ENCODE results near the gene NCAN.

Gene NCAN

GRCh38 chr19:19270749-19271571 is 59.2 kb downstream of the NCAN start:
- Histone ChIP-seq H3K36me3 (ENCODE audit: control insufficient read depth in 1 of 2, insufficient read depth in 2 of 2, low read depth in 1 of 2, low read length in 2 of 2) (peaks cover 10 to 24% of the 10 kb centered on the region in 2 experiments), H3K9me3 (ENCODE audit: control insufficient read depth, low read length) (no peaks in the 10 kb centered on the region), H4K8ac (ENCODE audit: low read length) (no peak overlapping the region), H3K4me1 (ENCODE audit: control insufficient read depth, insufficient read depth, low read depth, low read length) (peaks cover 15% of the 10 kb centered on the region), H4K91ac (ENCODE audit: low read length) (no peak overlapping the region), H2BK120ac (ENCODE audit: low read depth, low read length) (no peak overlapping the region), H3K14ac (ENCODE audit: low read length in 2 of 2) (no peak overlapping the region), H3K4me3 (ENCODE audit: insufficient read depth in 1 of 2, low read depth in 1 of 2, low read length in 2 of 2) (no peak overlapping the region), H3K4me2 (ENCODE audit: low read length, poor library complexity, severe bottlenecking) (no peak overlapping the region), H3K27me3 (ENCODE audit: control insufficient read depth in 1 of 2, insufficient read depth in 1 of 2, low read length in 2 of 2) (peaks cover 12 to 46% of the 10 kb centered on the region in 2 experiments), H3K9ac (ENCODE audit: low read length) (no peak overlapping the region), H3K18ac (ENCODE audit: low read depth in 1 of 2, low read length in 2 of 2) (no peak overlapping the region), H2BK12ac (ENCODE audit: low read length in 2 of 2) (no peak overlapping the region), H3K23ac (ENCODE audit: low read length in 2 of 2) (no peak overlapping the region), H3K4ac (ENCODE audit: low read depth in 1 of 2, low read length in 2 of 2) (no peak overlapping the region), H2AFZ (ENCODE audit: low read depth, low read length) (no peak overlapping the region), H2BK15ac (ENCODE audit: low read depth, poor library complexity, severe bottlenecking) (no peak overlapping the region), H2BK5ac (ENCODE audit: low read depth, low read length, poor library complexity, severe bottlenecking) (no peak overlapping the region), H3K27ac (ENCODE audit: low read length, poor library complexity, severe bottlenecking) (no peak overlapping the region), H2AK5ac (ENCODE audit: low read length, severe bottlenecking) (no peak overlapping the region), H3K79me1 (replicated peaks; ENCODE audit: low read length, poor library complexity, severe bottlenecking) (peaks cover 5% of the 10 kb centered on the region)
- WGBS, result 87% methylated on average over 8 of the region's 8 CpGs
- no peak for DNase-seq

GRCh38 chr19:19271828-19272599 is 60.3 kb downstream of the NCAN start:
- no peak overlapping the region for H3K14ac ChIP-seq (ENCODE audit: low read length in 2 of 2)
- H2BK120ac ChIP-seq (ENCODE audit: low read depth, low read length), result no peak overlapping the region
- H4K91ac ChIP-seq (ENCODE audit: low read length), result peak overlapping the region; percentile 11
- no peak overlapping the region for H2BK5ac ChIP-seq (ENCODE audit: low read depth, low read length, poor library complexity, severe bottlenecking)
- H3K27ac ChIP-seq (ENCODE audit: low read length, poor library complexity, severe bottlenecking), result no peak overlapping the region
- no peak overlapping the region for H2AFZ ChIP-seq (ENCODE audit: low read depth, low read length)
- no peak overlapping the region for H3K9ac ChIP-seq (ENCODE audit: low read length)
- peak overlapping the region; percentile 65 for H3K4me2 ChIP-seq (ENCODE audit: low read length, poor library complexity, severe bottlenecking)
- no peak overlapping the region for H3K18ac ChIP-seq (ENCODE audit: low read depth in 1 of 2, low read length in 2 of 2)
- H2AK5ac ChIP-seq (ENCODE audit: low read length, severe bottlenecking), result peak overlapping the region; percentile 7
- peaks cover 12 to 43% of the 10 kb centered on the region in 2 experiments for H3K27me3 ChIP-seq (ENCODE audit: control insufficient read depth in 1 of 2, insufficient read depth in 1 of 2, low read length in 2 of 2)
- H3K36me3 ChIP-seq (ENCODE audit: control insufficient read depth in 1 of 2, insufficient read depth in 2 of 2, low read depth in 1 of 2, low read length in 2 of 2), result peaks cover 16 to 29% of the 10 kb centered on the region in 2 experiments
- H2BK12ac ChIP-seq (ENCODE audit: low read length in 2 of 2), result no peak overlapping the region
- H2BK15ac ChIP-seq (ENCODE audit: low read depth, poor library complexity, severe bottlenecking), result no peak overlapping the region
- H3K4me1 ChIP-seq (ENCODE audit: control insufficient read depth, insufficient read depth, low read depth, low read length), result peaks cover 24% of the 10 kb centered on the region
- no peak for DNase-seq
- H4K8ac ChIP-seq (ENCODE audit: low read length), result peak overlapping the region; percentile 61
- H3K23ac ChIP-seq (ENCODE audit: low read length in 2 of 2), result no peak overlapping the region
- peaks cover 5% of the 10 kb centered on the region for H3K79me1 ChIP-seq (replicated peaks; ENCODE audit: low read length, poor library complexity, severe bottlenecking)
- H3K4me3 ChIP-seq (ENCODE audit: insufficient read depth in 1 of 2, low read depth in 1 of 2, low read length in 2 of 2), result no peak overlapping the region
- 94% methylated on average over 8 of the region's 8 CpGs for WGBS
- H3K9me3 ChIP-seq (ENCODE audit: control insufficient read depth, low read length), result no peaks in the 10 kb centered on the region
- H3K4ac ChIP-seq (ENCODE audit: low read depth in 1 of 2, low read length in 2 of 2), result peak overlapping the region in 1 of 2 experiments; percentile 35

- Histone ChIP-seq H2AK5ac (ENCODE audit: low read length, severe bottlenecking) (no peak overlapping the region), H3K9me3 (ENCODE audit: control insufficient read depth, low read length) (no peaks in the 10 kb centered on the region), H2BK12ac (ENCODE audit: low read length in 2 of 2) (no peak overlapping the region), H2BK120ac (ENCODE audit: low read depth, low read length) (no peak overlapping the region), H3K4me2 (ENCODE audit: low read length, poor library complexity, severe bottlenecking) (no peak overlapping the region), H3K4me1 (ENCODE audit: control insufficient read depth, insufficient read depth, low read depth, low read length) (peaks cover 40% of the 10 kb centered on the region), H3K36me3 (ENCODE audit: control insufficient read depth in 1 of 2, insufficient read depth in 2 of 2, low read depth in 1 of 2, low read length in 2 of 2) (peaks cover 35 to 45% of the 10 kb centered on the region in 2 experiments), H3K9ac (ENCODE audit: low read length) (no peak overlapping the region), H3K27ac (ENCODE audit: low read length, poor library complexity, severe bottlenecking) (no peak overlapping the region), H3K4me3 (ENCODE audit: insufficient read depth in 1 of 2, low read depth in 1 of 2, low read length in 2 of 2) (no peak overlapping the region), H3K18ac (ENCODE audit: low read depth in 1 of 2, low read length in 2 of 2) (no peak overlapping the region), H3K23ac (ENCODE audit: low read length in 2 of 2) (no peak overlapping the region), H3K27me3 (ENCODE audit: control insufficient read depth in 1 of 2, insufficient read depth in 1 of 2, low read length in 2 of 2) (peaks cover 10 to 37% of the 10 kb centered on the region in 2 experiments), H4K8ac (ENCODE audit: low read length) (no peak overlapping the region), H3K4ac (ENCODE audit: low read depth in 1 of 2, low read length in 2 of 2) (no peak overlapping the region), H2BK15ac (ENCODE audit: low read depth, poor library complexity, severe bottlenecking) (no peak overlapping the region), H3K79me1 (replicated peaks; ENCODE audit: low read length, poor library complexity, severe bottlenecking) (peaks cover 5% of the 10 kb centered on the region), H2BK5ac (ENCODE audit: low read depth, low read length, poor library complexity, severe bottlenecking) (no peak overlapping the region), H4K91ac (ENCODE audit: low read length) (no peak overlapping the region), H2AFZ (ENCODE audit: low read depth, low read length) (no peak overlapping the region), H3K14ac (ENCODE audit: low read length in 2 of 2) (no peak overlapping the region)
- WGBS, result 89% methylated on average over 8 of the region's 8 CpGs
- no peak for DNase-seq
Measured at GRCh38 chr19:19274146-19274545, 62.4 kb downstream of the NCAN start.

Measured in mesenchymal stem cell (in vitro differentiated cells and primary cell).